ENCODE results near the gene MYT1. TPM values are rescaled to one million over a fixed set of nuclear protein-coding genes. Genes with fewer than 3 reads are reported as not detected.

The MYT1 gene
- total RNA-seq, 2 donors from 2014 or later: 0.21 to 0.34 TPM

- ATAC-seq (no peak), DNase-seq (peak; percentile 8)
- intact Hi-C loops (cut with DNase I): no loop called here
Measured at GRCh38 chr20:64247307-64247618, 83.0 kb downstream of the MYT1 start.

GRCh38 chr20:64247970-64248841 lies 84.0 kb downstream of the MYT1 start:
- peak; percentile 7 for DNase-seq
- ATAC-seq: no peak
- intact Hi-C loops (cut with DNase I): no loop called here

GRCh38 chr20:64250027-64250426 lies 85.8 kb downstream of the MYT1 start:
- ATAC-seq: no peak
- intact Hi-C loops (cut with DNase I): no loop called here

GRCh38 chr20:64253000-64253383 lies 88.7 kb downstream of the MYT1 start:
- DNase-seq (no peak), ATAC-seq (no peak)
- intact Hi-C loops (cut with DNase I): no loop called here

More at GRCh38 chr20:64250027-64250426, 85.8 kb downstream of the MYT1 start:
- DNase-seq: no peak

- intact Hi-C loops (cut with DNase I): no loop called here
- ATAC-seq: no peak
- no peak for DNase-seq
Measured at GRCh38 chr20:64253443-64253842, 89.2 kb downstream of the MYT1 start.

- ATAC-seq (no peak), DNase-seq (peak; percentile 5)
- intact Hi-C loops (cut with DNase I): no loop called here
Measured at GRCh38 chr20:64254156-64254555, 89.9 kb downstream of the MYT1 start.

- DNase-seq: peak; percentile 22
- intact Hi-C loops (cut with DNase I): loop anchor here in 1 of 2 donors (5.0 kb wide), 1 partner anchor 42 kb away; no protein-coding TSS in a partner anchor
- no peak for ATAC-seq
Measured at GRCh38 chr20:64254571-64255360, 90.5 kb downstream of the MYT1 start.

GRCh38 chr20:64255361-64256281 lies 91.4 kb downstream of the MYT1 start, which contains the start of gene PCMTD2:
Gene PCMTD2 (plus strand): TSS chr20:64255748. CDS start chr20:64259966, 4,218 bp downstream.
- peak; percentile 96 for ATAC-seq
- intact Hi-C loops (cut with DNase I): loop anchor here in 1 of 2 donors (5.0 kb wide), 1 partner anchor 43 kb away; no protein-coding TSS in a partner anchor

GRCh38 chr20:64256282-64256935 lies 92.2 kb downstream of the MYT1 start:
- DNase-seq: no peak
- intact Hi-C loops (cut with DNase I): loop anchor here in 1 of 2 donors (5.0 kb wide), 1 partner anchor 44 kb away; no protein-coding TSS in a partner anchor

More at GRCh38 chr20:64255361-64256281, 91.4 kb downstream of the MYT1 start, which contains the start of gene PCMTD2:
- DNase-seq: peak; percentile 89

GRCh38 chr20:64257107-64257757 lies 93.0 kb downstream of the MYT1 start:
- peak; percentile 16 for DNase-seq
- ATAC-seq: no peak
- intact Hi-C loops (cut with DNase I): loop anchor here in 1 of 2 donors (5.0 kb wide), 1 partner anchor 45 kb away; no protein-coding TSS in a partner anchor

More at GRCh38 chr20:64256282-64256935, 92.2 kb downstream of the MYT1 start:
- no peak for ATAC-seq

- no peak for ATAC-seq
- DNase-seq: no peak
- intact Hi-C loops (cut with DNase I): loop anchor here in 1 of 2 donors (5.0 kb wide), 1 partner anchor 46 kb away; no protein-coding TSS in a partner anchor
Measured at GRCh38 chr20:64258071-64258823, 94.0 kb downstream of the MYT1 start.

- intact Hi-C loops (cut with DNase I): no loop called here
- no peak for ATAC-seq
- no peak for DNase-seq
Measured at GRCh38 chr20:64260239-64260638, 96.0 kb downstream of the MYT1 start.

GRCh38 chr20:64261138-64261537 lies 96.9 kb downstream of the MYT1 start:
- ATAC-seq (peak; percentile 53 to 62), DNase-seq (peak; percentile 56)
- intact Hi-C loops (cut with DNase I): no loop called here

- ATAC-seq: no peak
- DNase-seq: no peak
- intact Hi-C loops (cut with DNase I): no loop called here
Measured at GRCh38 chr20:64264091-64264490, 99.8 kb downstream of the MYT1 start.

- intact Hi-C loops (cut with DNase I): no loop called here
- ATAC-seq: peak; percentile 9 to 32
Measured at GRCh38 chr20:64265201-64265600, 100.9 kb downstream of the MYT1 start.

GRCh38 chr20:64266988-64267387 lies 102.7 kb downstream of the MYT1 start:
- intact Hi-C loops (cut with DNase I): no loop called here
- ATAC-seq (peak in 1 of 2 donors; percentile 29), DNase-seq (no peak)

More at GRCh38 chr20:64265201-64265600, 100.9 kb downstream of the MYT1 start:
- no peak for DNase-seq

- DNase-seq (peak; percentile 45), ATAC-seq (peak; percentile 77 to 81)
- intact Hi-C loops (cut with DNase I): no loop called here
Measured at GRCh38 chr20:64268174-64268573, 103.9 kb downstream of the MYT1 start.
